ENCODE measurements around the gene UTP4.

The UTP4 gene

DNA sequence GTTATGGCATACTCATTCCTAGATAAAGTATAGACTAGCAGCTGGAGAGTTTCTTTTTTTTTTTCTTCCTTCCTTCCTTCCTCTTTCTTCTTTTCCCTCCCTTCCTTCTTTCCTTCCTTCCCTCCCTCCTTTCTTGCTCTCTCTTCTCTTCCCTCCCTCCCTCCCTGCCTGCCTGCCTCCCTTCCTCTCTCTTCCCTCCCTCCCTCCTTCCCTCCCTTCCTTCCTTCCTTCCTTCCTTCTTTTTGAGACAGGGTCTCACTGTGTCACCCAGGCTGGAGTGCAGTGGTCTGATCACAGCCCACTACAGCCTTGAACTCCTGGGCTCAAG lies 47.5 kb downstream of the UTP4 start:
- DNase-seq = no peak

DNA sequence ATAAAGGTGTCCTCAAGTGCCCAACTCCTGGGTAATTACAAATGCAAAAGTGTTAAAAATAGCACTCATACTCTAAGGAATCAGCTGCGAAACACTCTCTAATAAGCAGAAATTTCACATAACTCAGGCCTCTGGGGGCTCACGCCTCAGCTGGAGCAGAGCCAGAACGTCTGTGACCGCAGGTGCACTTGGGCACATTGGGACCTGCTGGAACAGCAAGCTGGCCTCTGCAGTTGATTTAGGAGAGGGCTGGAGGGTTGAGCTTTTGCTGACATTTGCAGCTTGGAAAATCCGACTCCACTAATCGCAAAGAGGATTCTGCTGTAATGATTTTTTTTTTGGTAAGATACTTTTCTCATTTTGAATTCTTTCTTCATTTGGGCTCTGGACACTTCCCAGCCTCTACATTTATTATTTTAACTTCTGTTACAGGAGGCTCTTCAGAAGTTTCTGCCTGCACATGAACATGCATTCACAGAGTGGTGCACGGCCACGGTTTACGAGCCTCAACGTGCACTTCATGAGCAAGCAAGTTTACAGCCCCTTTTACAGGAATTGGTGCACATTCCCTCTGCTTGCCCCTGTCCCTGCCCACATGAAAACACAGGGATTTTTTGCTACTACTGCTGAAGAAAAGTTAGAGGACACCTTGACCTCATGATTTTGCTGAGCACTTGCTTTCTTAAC lies 50.4 kb downstream of the UTP4 start:
- no peak for DNase-seq

DNA sequence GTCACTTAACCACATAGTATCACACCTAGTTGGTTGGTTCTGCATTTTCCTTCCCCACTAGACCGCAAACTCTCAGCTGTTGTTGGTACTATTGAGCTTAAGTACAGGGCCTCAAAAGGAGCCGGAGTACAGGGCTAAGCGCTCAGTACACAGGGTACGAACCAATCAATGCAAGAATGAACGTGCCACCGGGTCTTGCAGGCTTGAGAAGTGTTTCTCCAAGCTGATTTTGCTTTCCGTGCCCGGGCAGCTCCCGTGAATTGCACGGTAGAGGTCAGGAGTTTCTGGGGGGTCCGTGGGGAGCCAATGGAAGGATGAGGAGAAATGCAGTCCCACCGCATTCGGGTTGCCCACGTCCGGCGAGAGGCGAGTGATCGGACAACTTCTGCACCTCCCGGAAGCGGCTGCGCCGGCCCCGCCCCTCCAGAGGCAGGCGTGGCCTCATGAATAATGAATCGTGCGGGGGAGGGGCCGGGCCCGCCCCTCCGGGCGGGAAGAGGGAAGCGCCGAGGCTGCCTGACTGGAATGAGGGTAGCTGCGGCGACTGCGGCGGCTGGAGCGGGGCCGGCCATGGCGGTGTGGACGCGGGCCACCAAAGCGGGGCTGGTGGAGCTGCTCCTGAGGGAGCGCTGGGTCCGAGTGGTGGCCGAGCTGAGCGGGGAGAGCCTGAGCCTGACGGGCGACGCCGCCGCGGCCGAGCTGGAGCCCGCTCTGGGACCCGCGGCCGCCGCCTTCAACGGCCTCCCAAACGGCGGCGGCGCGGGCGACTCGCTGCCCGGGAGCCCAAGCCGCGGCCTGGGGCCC lies 54.4 kb downstream of the UTP4 start, which contains the start of gene SNTB2:
Gene SNTB2 (plus strand): TSS at position 523 of the 804 bp plus-strand sequence. CDS start 3 bp downstream, at position 526.
- peak; percentile 83 for DNase-seq

DNA sequence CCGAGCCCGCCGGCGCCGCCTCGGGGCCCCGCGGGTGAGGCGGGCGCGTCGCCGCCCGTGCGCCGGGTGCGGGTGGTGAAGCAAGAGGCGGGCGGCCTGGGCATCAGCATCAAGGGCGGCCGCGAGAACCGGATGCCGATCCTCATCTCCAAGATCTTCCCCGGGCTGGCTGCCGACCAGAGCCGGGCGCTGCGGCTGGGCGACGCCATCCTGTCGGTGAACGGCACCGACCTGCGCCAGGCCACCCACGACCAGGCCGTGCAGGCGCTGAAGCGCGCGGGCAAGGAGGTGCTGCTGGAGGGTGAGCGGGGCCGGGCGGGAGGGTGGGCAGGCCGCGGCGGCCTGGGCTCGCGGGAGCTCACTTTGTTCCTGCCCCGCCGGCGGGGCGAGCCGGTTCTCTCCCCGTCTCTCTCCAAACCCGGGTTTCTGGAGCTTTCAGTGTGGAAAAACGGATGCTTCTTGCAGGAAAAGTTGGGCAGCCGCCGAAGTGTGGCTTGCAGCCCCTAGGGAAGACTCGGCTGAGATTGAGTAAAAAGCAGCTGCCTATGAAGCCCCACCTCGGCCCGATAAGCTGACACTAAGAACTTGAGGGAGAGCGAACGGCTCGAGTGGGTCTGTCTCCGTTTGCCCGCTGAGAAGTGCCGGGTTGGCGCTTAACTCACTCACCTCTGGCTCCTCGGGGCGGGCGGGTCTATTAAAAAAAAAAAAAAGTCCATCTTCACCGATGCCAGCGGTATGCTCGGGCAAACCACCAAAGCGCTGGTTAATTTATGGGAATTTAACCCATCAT lies 55.2 kb downstream of the UTP4 start:
- peak in 1 of 2 donors; percentile 33 for DNase-seq

DNA sequence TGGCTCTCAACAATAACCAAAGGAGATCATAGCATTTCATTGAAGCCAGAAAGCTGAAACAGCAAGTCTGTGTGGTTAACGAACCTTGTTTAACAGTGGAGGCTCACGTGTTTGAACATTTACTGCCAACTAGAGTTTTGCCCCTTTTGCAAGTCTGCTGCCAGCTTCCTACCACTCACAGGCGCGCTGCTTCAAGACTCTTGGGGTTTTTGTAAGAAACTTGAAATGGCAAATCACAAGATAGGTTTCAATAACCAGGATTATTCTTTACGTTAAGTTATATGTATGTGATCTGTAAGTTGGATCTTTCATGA lies 55.7 kb downstream of the UTP4 start:
- peak in 1 of 2 donors; percentile 21 for DNase-seq

DNA sequence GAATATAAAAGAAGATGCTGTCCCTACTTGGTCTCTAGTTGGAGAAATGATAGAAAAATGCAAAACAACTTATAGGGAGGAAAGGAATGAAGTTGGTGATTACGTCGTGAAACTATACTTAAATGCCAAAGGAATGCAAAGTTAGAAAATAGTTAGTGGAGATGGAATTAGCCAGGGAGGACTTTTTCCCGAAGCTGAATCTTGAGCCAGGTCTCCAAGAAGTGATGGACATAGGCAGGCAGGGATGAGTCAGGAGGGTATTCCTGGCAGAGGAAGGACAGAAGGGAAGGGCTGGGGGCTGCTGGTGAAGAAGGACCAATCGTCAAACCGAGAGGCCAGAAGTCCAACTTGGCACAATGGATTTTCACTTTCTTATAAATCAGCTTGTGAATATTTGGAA lies 56.3 kb downstream of the UTP4 start:
- DNase-seq = no peak

DNA sequence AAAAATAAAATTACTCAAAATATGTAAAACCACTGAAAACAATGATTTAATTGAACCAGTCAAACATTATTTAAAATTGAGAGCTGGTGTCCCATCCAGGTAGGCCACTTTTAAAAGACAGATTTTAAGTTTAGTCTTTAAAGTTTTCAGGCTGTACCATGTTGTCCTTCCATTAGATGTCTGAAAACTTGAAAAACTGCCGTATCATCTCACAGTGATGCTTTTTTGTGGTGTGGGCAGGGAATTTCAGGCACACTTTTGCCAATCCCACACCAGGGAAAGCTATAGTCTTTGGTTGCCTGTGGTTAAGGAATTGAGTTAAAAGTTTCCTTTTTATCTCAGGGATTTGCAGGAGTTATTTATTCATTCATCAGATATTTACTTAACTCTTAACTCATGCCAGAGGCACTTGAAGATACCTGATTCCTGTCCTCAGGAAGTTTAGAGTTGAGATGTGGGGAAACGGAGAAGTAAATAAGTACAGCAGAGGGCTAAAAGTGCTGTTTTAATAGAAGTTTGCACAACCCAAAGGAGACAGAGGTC lies 57.7 kb downstream of the UTP4 start:
- DNase-seq = no peak

DNA sequence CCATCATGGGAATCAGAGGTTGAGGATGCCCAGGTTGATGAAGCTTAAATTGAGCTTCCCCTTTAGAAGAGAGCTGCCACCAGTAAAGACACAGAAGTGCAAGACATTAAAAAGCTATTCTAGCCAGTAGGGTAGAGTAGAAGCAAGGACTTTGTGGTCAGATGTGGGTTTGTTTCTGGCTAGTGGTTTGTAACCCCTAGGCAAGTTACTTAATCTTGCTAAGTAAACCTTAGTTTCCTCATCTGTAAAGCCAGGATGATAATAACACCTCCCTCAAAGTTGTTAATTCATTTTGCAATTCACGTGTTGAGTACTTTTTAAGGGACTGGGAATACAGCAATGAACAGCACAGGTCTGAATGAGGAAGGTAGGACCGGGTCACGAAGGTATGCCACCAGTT lies 58.1 kb downstream of the UTP4 start:
- no peak for DNase-seq

DNA sequence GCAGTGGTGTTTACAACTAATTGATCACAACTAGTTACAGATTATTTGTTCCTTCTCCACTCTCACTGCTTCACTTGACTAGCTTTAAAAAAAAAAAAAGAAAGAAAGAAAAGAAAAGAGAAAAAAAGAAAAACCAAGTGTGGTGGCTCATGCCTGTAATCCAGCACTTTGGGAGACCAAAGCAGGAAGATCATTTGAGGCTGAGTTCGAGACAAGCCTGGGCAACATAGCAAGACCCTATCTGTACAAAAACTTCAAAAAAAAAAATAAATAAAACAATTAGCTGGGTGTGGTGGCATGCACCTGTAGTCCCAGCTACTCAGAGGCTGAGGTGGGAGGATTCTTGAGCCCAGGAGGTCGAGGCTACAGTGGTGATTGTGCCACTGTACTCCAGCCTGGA lies 58.7 kb downstream of the UTP4 start:
- no peak for DNase-seq

DNA sequence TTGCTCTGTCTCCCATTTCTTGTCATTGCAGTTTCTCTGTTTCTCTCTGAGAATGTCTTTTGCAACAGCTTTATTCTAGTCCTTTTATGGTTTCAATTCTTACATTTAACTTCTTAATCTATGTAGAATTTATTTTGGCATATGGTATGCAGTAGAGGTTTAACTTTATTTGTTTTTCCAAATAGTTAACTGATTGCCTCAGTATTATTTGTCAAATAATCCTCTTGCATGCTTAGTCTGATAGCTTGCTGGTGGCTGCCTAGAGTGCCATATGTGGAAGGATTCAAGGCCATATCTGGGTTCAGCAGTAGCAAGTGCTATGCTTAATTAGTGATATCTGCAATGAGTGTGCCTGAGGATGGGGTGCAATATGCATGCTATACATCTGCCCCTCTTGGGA lies 61.4 kb downstream of the UTP4 start:
- DNase-seq = no peak

DNA sequence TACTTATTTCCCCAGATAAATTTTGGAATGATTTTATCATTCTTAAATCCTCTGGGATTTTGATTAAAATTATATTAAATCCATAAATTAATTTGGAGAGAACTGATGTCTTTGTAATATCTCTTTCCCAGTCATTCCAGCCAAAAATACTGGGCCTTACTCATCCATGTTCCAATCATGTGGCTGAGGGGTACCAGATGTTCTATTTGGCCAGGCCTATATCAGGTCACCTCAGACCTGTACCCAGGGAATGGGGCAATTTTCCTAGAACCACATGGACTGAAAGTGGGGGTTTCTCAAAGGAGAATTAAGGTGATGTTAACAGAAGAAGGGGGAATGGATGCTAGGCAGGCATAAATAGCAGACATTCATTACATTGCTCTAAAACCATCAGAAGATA lies 62.0 kb downstream of the UTP4 start:
- DNase-seq = no peak

DNA sequence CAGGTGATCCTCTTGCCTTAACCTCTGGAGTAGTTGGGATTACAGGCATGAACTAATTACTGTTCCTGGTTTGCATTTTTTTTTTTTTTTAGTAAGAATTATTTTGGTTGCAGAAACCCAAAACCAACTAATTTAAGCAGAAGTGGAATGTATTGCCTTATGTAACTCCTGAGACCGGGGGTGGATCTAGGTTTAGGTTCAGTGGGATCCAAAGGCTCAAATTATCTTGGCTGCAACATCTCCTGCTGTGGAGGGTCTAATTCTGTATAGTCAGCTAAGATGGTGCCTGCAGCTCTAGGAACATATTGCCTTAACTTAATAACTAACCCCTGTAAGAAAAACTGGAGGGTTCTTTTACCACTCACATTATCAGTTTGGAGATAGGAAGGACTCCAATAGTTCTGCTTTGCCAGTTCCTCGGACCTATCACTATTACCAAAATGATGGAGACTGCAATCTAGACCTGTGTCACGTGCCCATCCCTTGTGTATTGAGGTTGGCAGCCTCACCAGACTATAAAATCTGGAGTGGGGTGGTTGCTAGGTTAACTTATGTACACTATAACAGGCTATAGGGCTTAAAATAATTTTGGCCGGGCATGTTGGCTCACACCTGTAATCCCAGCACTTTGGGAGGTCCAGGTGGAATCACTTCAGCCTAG lies 63.0 kb downstream of the UTP4 start:
- DNase-seq = no peak

DNA sequence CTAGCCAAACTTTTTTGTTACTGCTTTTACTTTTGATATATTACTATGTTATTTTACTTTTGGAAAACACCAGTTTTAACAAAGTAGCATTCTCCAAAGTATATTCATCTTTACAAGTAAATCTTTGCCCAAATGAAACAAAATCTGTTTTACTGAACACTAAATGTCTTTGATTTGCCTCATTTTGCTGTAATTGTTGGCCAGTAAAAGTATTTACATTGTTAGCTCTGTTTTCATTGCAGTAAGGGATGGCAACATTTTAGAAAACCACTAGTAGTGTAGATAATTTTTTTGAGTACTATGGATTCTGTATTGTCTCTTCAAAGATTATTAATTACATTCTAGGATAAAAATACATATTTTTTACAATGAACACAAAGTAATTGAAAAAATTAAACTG lies 65.1 kb downstream of the UTP4 start:
- DNase-seq = no peak

DNA sequence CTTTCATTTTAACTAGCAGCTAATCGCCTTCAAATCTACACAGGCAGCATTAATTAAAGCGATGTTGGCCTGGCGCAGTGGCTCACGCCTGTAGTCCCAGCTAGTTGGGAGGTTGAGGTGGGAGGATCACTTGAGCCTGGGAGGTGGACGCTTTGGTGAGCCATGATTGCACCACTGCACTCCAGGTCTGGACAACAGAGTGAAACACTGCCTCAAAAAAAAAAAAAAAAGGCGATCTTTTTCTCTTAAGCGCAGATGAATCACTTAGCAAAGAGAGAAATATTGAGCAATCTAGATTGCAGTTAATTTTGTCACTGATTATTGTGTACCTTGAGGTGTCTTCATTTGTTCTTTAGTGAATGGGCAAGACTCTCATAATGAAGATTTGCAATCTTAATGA lies 66.9 kb downstream of the UTP4 start:
- DNase-seq = no peak

DNA sequence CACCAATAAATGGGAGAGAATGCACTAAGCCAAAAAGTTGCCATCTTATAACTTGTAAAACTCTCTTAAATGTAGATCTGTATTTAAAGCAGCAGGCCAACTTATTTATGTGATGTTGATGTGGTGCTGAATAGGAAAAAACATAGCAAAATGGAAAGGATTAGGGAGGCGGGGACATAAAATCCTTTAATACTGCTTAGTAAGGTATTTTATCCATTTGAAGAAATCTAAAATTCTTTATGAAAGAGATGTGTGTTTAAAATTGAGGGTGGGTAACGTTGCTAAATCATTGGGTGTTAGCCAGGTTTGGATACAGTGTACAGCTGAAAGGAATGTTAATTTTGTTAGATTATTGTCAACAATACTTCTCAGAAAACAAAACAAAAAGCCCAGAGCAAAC lies 68.8 kb downstream of the UTP4 start:
- DNase-seq = no peak

DNA sequence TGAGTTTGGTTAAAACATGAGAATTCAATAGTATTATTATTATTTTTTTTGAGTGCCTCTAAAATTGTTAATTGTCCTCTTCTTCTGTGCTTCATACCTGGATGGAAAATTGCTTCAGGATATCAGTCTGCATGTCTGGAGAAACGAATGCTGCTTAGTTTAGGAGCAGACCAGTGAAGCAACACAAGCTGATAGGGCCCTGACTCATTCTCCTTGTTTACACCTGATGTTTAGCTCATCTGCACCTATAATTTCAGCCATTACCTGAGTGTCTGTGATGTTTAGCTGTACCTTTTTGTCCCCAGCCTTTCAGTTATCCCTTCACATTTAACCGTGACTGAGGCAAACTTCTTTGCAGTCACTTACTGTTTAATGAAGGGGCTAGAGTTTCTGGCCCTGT lies 69.3 kb downstream of the UTP4 start:
- DNase-seq = no peak

DNA sequence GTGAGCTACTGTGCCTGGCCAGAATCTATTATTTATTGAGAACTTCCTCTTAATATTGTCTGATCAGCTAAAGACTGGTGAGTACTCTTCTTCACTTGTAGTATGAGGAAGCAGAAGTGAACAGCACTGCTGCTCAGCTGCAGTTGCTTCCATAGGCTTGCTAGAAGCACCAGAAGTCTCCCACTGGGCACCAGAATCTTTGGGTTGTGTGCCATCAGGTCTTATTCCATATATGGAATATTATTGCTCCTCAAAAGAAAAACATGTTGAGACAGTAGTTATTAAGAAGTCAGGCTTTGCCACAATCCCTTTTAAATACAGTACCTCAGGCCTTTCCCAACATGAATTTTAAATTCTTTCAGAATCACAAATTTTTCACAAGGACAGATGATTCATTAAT lies 71.7 kb downstream of the UTP4 start:
- DNase-seq = no peak

DNA sequence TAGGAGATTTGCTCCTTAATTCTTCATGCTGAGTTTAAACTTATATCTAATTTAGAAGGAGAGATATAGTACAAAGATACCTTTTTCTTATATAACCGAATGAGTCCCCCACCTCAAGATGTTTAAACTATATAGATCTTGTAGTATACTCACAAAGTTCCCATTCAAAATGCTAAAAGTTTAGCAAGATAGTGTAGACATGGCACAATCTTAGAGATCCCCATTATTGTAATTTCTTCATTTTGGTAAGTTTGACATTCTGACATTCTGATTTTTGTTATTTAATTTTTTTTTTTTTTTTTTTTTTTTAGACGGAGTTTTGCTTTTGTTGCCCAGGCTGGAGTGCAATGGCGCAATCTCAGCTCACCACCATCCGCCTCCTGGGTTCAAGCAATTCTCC lies 77.3 kb downstream of the UTP4 start:
- no peak for DNase-seq

DNA sequence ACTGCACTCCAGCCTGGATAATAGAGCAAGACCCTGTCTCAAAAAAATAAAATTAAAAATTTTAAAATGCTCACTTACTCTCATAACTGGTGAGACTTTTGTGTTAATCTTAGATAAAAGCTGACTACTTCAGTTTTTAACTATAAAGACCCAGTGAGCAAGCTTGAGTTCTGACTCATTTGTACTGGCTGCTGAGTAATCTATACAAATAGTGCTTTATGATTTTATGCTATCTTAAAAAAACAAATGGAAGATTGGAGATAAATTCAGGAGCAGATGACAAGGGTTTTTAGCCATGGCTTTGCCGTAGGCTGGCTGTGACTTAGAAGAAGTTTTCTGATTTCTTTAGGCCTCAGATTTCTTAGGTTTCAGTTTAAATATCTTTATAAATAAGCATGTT lies 85.0 kb downstream of the UTP4 start:
- no peak for DNase-seq
